Hepatocyte (in vitro differentiated cells): ENCODE measurements around the gene TMEM135. TPM values are rescaled to one million over a fixed set of nuclear protein-coding genes. Genes with fewer than 3 reads are reported as not detected.

Experiments
- DNase-seq: peaks from one replicate; pipeline ENCODE4 v3.0.0-alpha.2; 2016; ENCODE audit warnings: low spot score
- H2AFZ ChIP-seq: fragments of 200-600 bp; sonication (generic); 2 replicates; pipeline ENCODE4 v1.6.0; 2016; ENCODE audit warnings: antibody characterized with exemption, mild to moderate bottlenecking
- H3K27ac ChIP-seq: fragments of 200-600 bp; sonication (generic); 2 replicates; pipeline ENCODE4 v1.5.1; 2016; ENCODE audit warnings: mild to moderate bottlenecking
- H3K27me3 ChIP-seq: fragments of 200-600 bp; sonication (generic); 2 replicates; pipeline ENCODE4 v1.6.1; 2016
- H3K36me3 ChIP-seq: fragments of 200-600 bp; sonication (generic); replicated peaks from 2 replicates; pipeline ENCODE4 v1.5.1; 2016; ENCODE audit warnings: low read depth; ENCODE audit not compliant: insufficient read depth
- H3K4me1 ChIP-seq: fragments of 200-600 bp; sonication (generic); 2 replicates; pipeline ENCODE4 v1.5.1; 2016; ENCODE audit warnings: mild to moderate bottlenecking, moderate library complexity; ENCODE audit not compliant: insufficient read depth
- H3K4me2 ChIP-seq: fragments of 200-600 bp; sonication (generic); 2 replicates; pipeline ENCODE4 v1.6.0; 2016
- H3K4me3 ChIP-seq: fragments of 200-600 bp; sonication (generic); 2 replicates; pipeline ENCODE4 v1.5.1; 2016; ENCODE audit warnings: mild to moderate bottlenecking
- H3K79me2 ChIP-seq: fragments of 200-600 bp; sonication (generic); 2 replicates; pipeline ENCODE4 v1.6.0; 2017; ENCODE audit warnings: mild to moderate bottlenecking
- H3K9me2 ChIP-seq: fragments of 200-600 bp; sonication (generic); replicated peaks from 2 replicates; pipeline ENCODE4 v1.6.0; 2017; ENCODE audit warnings: mild to moderate bottlenecking; ENCODE audit not compliant: insufficient read depth
- H3K9me3 ChIP-seq: fragments of 200-600 bp; sonication (generic); 2 replicates; pipeline ENCODE4 v1.5.1; 2016; ENCODE audit warnings: low read depth, mild to moderate bottlenecking
- H4K20me1 ChIP-seq: fragments of 200-600 bp; sonication (generic); 2 replicates; pipeline ENCODE4 v1.6.0; 2016; ENCODE audit warnings: mild to moderate bottlenecking; ENCODE audit not compliant: insufficient read depth, poor library complexity, severe bottlenecking
- CTCF ChIP-seq: fragments of 200-600 bp; sonication (generic); IDR thresholded peaks from 2 replicates; pipeline ENCODE4 v1.5.1; 2016; ENCODE audit warnings: antibody characterized with exemption, mild to moderate bottlenecking; ENCODE audit not compliant: poor library complexity
- EZH2 ChIP-seq: fragments of 200-600 bp; sonication (generic); IDR thresholded peaks from 2 replicates; pipeline ENCODE4 v1.6.1; 2016; ENCODE audit warnings: antibody characterized with exemption, mild to moderate bottlenecking, borderline replicate concordance
- EZH2phosphoT487 ChIP-seq: fragments of 200-600 bp; sonication (generic); IDR thresholded peaks from one replicate; pipeline ENCODE4 v1.6.1; 2018; ENCODE audit warnings: antibody characterized with exemption, mild to moderate bottlenecking, low read depth, moderate library complexity; ENCODE audit not compliant: unreplicated experiment, severe bottlenecking
- WGBS: methylation state at CpG from one replicate; pipeline ENCODE4 v1.1.6; 2016; ENCODE audit warnings: low lambda C conversion rate; ENCODE audit errors: missing lambda C conversion rate; 5-methylcytosine and 5-hydroxymethylcytosine counted together
- polyA plus RNA-seq: library from polyadenylated mRNA; unstranded; fragments of >200 nt; fragmentation: Nextera tagmentation; extraction: Ambion mirVana; gene quantifications from 2 replicates; pipeline ENCODE4 v1.2.1, GENCODE V29; 2016
- total RNA-seq: library from RNA; depleted of rRNA; stranded (reverse); fragments of >200 nt; gene quantifications from 2 replicates; pipeline ENCODE4 v1.2.3, GENCODE V29; 2014

The TMEM135 gene
- total and polyA plus RNA-seq, 2 experiments from 2014 or later = 26.7 to 52.0 TPM

- DNase-seq = no peak
- 27% methylated on average over 2 of the region's 2 CpGs for WGBS
- Histone ChIP-seq H3K27ac (peak overlapping the region; percentile 51), H3K27me3 (no peaks in the 10 kb centered on the region), H2AFZ (no peak overlapping the region), H3K9me3 (no peaks in the 10 kb centered on the region), H3K4me1 (peaks cover 6% of the 10 kb centered on the region), H3K79me2 (no peaks in the 10 kb centered on the region), H3K4me2 (no peak overlapping the region), H3K36me3 (no peaks in the 10 kb centered on the region), H3K4me3 (no peak overlapping the region), H3K9me2 (no peaks in the 10 kb centered on the region), H4K20me1 (no peaks in the 10 kb centered on the region)
- TF ChIP-seq CTCF (no peak), EZH2phosphoT487 (no peak), EZH2 (no peak)
Measured at GRCh38 chr11:87347441-87347840, 309.7 kb downstream of the TMEM135 start.

- Histone ChIP-seq H3K79me2 (no peaks in the 10 kb centered on the region), H4K20me1 (no peaks in the 10 kb centered on the region), H3K4me3 (no peak overlapping the region), H3K9me2 (no peaks in the 10 kb centered on the region), H3K4me2 (no peak overlapping the region), H3K27ac (peak overlapping the region; percentile 51), H3K4me1 (peaks cover 6% of the 10 kb centered on the region), H3K9me3 (no peaks in the 10 kb centered on the region), H3K36me3 (no peaks in the 10 kb centered on the region), H3K27me3 (no peaks in the 10 kb centered on the region), H2AFZ (no peak overlapping the region)
- DNase-seq = no peak
- no peak for TF ChIP-seq EZH2
- no peak for TF ChIP-seq EZH2phosphoT487
- TF ChIP-seq CTCF = no peak
Measured at GRCh38 chr11:87347854-87348253, 310.1 kb downstream of the TMEM135 start.

- Histone ChIP-seq H2AFZ (no peak overlapping the region), H3K4me3 (no peak overlapping the region)
- WGBS = 69% methylated on average over 2 of the region's 2 CpGs
Measured at GRCh38 chr11:87351676-87352075, 313.9 kb downstream of the TMEM135 start.

More at GRCh38 chr11:87351676-87352075, 313.9 kb downstream of the TMEM135 start:
- Histone ChIP-seq H3K79me2 (no peaks in the 10 kb centered on the region), H3K36me3 (no peaks in the 10 kb centered on the region), H3K27ac (no peak overlapping the region), H3K9me3 (no peaks in the 10 kb centered on the region), H3K4me1 (peaks cover 6% of the 10 kb centered on the region), H3K9me2 (no peaks in the 10 kb centered on the region), H4K20me1 (no peaks in the 10 kb centered on the region), H3K27me3 (no peaks in the 10 kb centered on the region), H3K4me2 (no peak overlapping the region)
- no peak for DNase-seq
- no peak for TF ChIP-seq CTCF
- no peak for TF ChIP-seq EZH2
- TF ChIP-seq EZH2phosphoT487 = no peak
